Keratinocyte (primary cell): Measurements from ENCODE around the gene RASGRF2.

ENCODE experiments used
- CTCF ChIP-seq, 3 experiments: IDR thresholded peaks in 1 of 3; conservative IDR thresholded peaks in 1 of 3; optimal IDR thresholded peaks in 1 of 3; 2 replicates in 2 of 3; 3 replicates in 1 of 3; pipeline versions ENCODE3 to v1.5.1; 2011; ENCODE audit warnings: low read length in 3 of 3, mild to moderate bottlenecking in 3 of 3, moderate library complexity in 2 of 3, control low read depth in 1 of 3, inconsistent platforms in 1 of 3; ENCODE audit not compliant: insufficient read depth in 2 of 3; ENCODE audit errors: extremely low read depth in 1 of 3
- EZH2 ChIP-seq: IDR thresholded peaks from one replicate; pipeline ENCODE4 v1.6.1; 2012; ENCODE audit warnings: inconsistent platforms, mild to moderate bottlenecking, low read length, moderate library complexity

DNA sequence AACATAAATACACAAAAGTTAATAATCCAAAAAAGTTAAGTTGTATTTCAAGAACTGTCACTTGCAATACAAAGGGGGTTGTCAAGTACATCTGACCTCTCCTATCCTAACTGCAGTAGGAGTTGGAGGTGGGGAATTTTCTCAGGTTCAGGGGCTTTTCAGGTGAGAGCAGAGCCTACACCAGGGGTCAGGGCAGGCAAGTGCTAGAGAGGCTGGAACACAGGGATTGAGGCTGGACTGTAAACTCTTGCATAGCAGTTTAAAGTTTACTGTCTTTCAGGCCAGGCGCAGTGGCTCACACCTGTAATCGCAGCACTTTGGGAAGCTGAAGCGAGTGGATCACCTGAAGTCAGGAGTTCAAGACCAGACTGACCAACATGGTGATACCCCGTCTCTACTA lies 25.4 kb upstream of the RASGRF2 start:
- TF ChIP-seq EZH2 = no peak
- no peak for TF ChIP-seq CTCF (optimal IDR thresholded peaks at IDR 0.05 in 1 of 3, IDR thresholded peaks at IDR 0.05 in 1 of 3, conservative IDR thresholded peaks at IDR 0.05 in 1 of 3; ENCODE audit: extremely low read depth in 1 of 3, insufficient read depth in 2 of 3, low read length in 3 of 3)
